ENCODE data around the gene UBE2J2. TPM values are rescaled to one million over a fixed set of nuclear protein-coding genes. Genes with fewer than 3 reads are reported as not detected.
A peak's percentile ranks its signal among the peaks of the same experiment; 100 is the strongest.

The UBE2J2 gene
- total RNA-seq, 2 experiments from 2014 or later = 41.4 to 41.5 TPM

DNA sequence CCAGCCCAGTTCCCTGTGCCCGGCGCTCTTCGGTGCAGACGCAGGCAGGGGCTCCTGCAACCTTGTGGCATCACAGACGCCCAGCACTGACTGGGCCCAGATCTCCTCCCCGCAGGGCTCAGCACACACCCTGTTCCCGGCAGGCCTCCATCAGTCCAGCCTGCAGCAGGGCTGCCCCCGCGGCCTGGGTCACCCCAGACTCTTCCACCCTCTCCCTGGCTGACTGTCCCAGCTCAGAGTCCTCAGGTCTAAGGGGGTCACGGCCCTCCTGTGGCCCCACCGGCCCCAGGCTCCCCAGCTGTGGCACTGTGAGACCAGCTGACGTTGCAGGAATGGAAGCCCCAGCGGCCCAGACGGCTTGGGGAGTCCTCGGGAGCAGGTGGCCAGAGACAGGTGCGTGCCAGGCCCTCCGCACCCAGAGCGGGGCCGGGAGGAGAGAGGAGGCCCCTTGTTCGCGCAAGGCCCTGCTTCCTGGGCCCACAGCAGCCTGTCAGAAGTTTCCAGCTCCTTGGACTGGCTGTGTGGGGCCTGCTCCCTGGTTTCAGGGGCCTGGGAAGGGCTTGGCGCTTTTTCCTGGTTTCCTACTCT, 37.4 kb downstream of the UBE2J2 start:
- DNase-seq (no peak), ATAC-seq (ENCODE audit: poor library complexity) (no peak)
- H3K4me1 ChIP-seq (ENCODE audit: insufficient read depth, low read length) = peaks cover 23% of the 10 kb centered on the region
- H3K27me3 Mint-ChIP-seq = no peaks in the 10 kb centered on the region
- intact Hi-C loops (cut with DNase I, micrococcal nuclease) = no loop called here
- H3K27ac ChIP-seq (ENCODE audit: low read depth in 1 of 2, low read length in 2 of 2) = no peak overlapping the region
- CTCF ChIA-PET = no interaction called here
- H3K4me3 Mint-ChIP-seq = no peak overlapping the region
- H3K9me3 Mint-ChIP-seq = no peaks in the 10 kb centered on the region
- H3K9me3 ChIP-seq (ENCODE audit: control insufficient read depth in 1 of 2, insufficient read depth in 1 of 2, low read length in 2 of 2) = peaks cover 0 to 9% of the 10 kb centered on the region in 2 experiments
- no peak for TF ChIP-seq CTCF (IDR thresholded peaks at IDR 0.05)
- H3K4me3 ChIP-seq (ENCODE audit: low read length) = no peak overlapping the region
- H3K36me3 ChIP-seq (ENCODE audit: insufficient read depth, low read length) = peaks cover 10% of the 10 kb centered on the region
- POLR2A ChIA-PET = no interaction called here
- H3K4me1 Mint-ChIP-seq (ENCODE audit: low read depth) = peaks cover 8% of the 10 kb centered on the region
- peaks cover 8% of the 10 kb centered on the region for H3K36me3 Mint-ChIP-seq (ENCODE audit: low read depth)
- peaks cover 2 to 8% of the 10 kb centered on the region in 2 experiments for H3K27me3 ChIP-seq (ENCODE audit: control insufficient read depth in 1 of 2, insufficient read depth in 2 of 2, low read length in 2 of 2)
- no peak overlapping the region for H3K27ac Mint-ChIP-seq

- TF ChIP-seq CTCF (IDR thresholded peaks at IDR 0.05) = no peak
- Histone ChIP-seq H3K36me3 (ENCODE audit: insufficient read depth, low read length) (peaks cover 10% of the 10 kb centered on the region), H3K27me3 (ENCODE audit: control insufficient read depth in 1 of 2, insufficient read depth in 2 of 2, low read length in 2 of 2) (peaks cover 2 to 8% of the 10 kb centered on the region in 2 experiments), H3K27ac (ENCODE audit: low read depth in 1 of 2, low read length in 2 of 2) (no peak overlapping the region), H3K4me1 (ENCODE audit: insufficient read depth, low read length) (peaks cover 34% of the 10 kb centered on the region), H3K4me3 (ENCODE audit: low read length) (no peak overlapping the region), H3K9me3 (ENCODE audit: control insufficient read depth in 1 of 2, insufficient read depth in 1 of 2, low read length in 2 of 2) (peaks cover 0 to 6% of the 10 kb centered on the region in 2 experiments)
- ChIA-PET POLR2A (no interaction called here), CTCF (no interaction called here)
- H3K27me3 Mint-ChIP-seq = no peaks in the 10 kb centered on the region
- H3K27ac Mint-ChIP-seq = no peak overlapping the region
- no peak for ATAC-seq (ENCODE audit: poor library complexity)
- intact Hi-C loops (cut with DNase I, micrococcal nuclease) = no loop called here
- no peak for DNase-seq
- peak overlapping the region; percentile 54 for H3K4me3 Mint-ChIP-seq
- H3K9me3 Mint-ChIP-seq = no peaks in the 10 kb centered on the region
- peaks cover 16% of the 10 kb centered on the region for H3K4me1 Mint-ChIP-seq (ENCODE audit: low read depth)
- H3K36me3 Mint-ChIP-seq (ENCODE audit: low read depth) = peaks cover 16% of the 10 kb centered on the region
Observed at GRCh38 chr1:1235016-1235744, 38.5 kb downstream of the UBE2J2 start.

DNA sequence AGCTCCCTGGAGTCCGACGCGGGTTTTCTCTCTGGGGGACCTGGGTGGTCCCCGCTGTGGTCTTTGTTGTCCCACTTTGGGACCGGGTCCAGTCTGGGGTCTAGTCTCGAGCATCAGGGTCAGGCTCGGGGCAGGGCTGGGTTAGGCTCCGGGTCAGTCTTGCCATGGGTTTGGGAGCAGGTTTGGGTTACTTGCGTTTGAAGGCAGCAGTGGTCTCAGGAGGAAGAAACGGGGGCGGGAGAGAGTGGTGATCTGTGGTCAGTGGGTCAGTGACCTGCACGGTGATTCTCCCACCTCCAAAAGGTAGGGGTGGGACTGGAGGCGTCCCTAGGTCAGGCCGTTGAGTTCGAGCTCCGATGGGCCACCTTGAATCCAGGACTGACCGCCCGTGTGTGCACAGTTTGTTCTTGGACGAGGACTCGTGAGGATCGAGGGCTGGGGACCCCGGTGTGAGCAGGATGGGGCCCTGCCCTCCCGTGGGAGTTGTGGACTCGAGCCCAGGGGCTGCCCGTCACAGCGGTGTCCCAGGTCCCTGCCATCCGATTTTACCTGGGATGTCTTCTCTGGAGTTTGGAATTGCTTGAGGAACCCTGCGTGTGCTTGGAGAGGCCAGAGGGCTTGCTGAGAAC, 39.4 kb downstream of the UBE2J2 start:
- Mint-ChIP-seq H3K27ac (no peak overlapping the region), H3K9me3 (no peaks in the 10 kb centered on the region), H3K27me3 (no peaks in the 10 kb centered on the region), H3K4me1 (ENCODE audit: low read depth) (peaks cover 23% of the 10 kb centered on the region), H3K36me3 (ENCODE audit: low read depth) (peaks cover 23% of the 10 kb centered on the region), H3K4me3 (peak overlapping the region; percentile 54)
- Histone ChIP-seq H3K4me3 (ENCODE audit: low read length) (no peak overlapping the region), H3K36me3 (ENCODE audit: insufficient read depth, low read length) (peaks cover 14% of the 10 kb centered on the region), H3K9me3 (ENCODE audit: control insufficient read depth in 1 of 2, insufficient read depth in 1 of 2, low read length in 2 of 2) (peaks cover 0 to 6% of the 10 kb centered on the region in 2 experiments), H3K27ac (ENCODE audit: low read depth in 1 of 2, low read length in 2 of 2) (no peak overlapping the region), H3K4me1 (ENCODE audit: insufficient read depth, low read length) (peaks cover 42% of the 10 kb centered on the region), H3K27me3 (ENCODE audit: control insufficient read depth in 1 of 2, insufficient read depth in 2 of 2, low read length in 2 of 2) (no peaks in the 10 kb centered on the region)
- no peak for DNase-seq
- intact Hi-C loops (cut with DNase I, micrococcal nuclease) = no loop called here
- no peak for TF ChIP-seq CTCF (IDR thresholded peaks at IDR 0.05)
- CTCF ChIA-PET = no interaction called here
- POLR2A ChIA-PET = no interaction called here
- no peak for ATAC-seq (ENCODE audit: poor library complexity)
